GM18873 (cell line): ENCODE results near the gene SLC41A3.

Experiments
- ATAC-seq: cut with Tn5 transposase; IDR thresholded peaks from one replicate; pipeline ENCODE4 v1.9.1; 2021; ENCODE audit warnings: mild to moderate bottlenecking, moderate library complexity, moderate number of reproducible peaks; ENCODE audit not compliant: unreplicated experiment, low FRiP score

The SLC41A3 gene

GRCh38 chr3:126121074-126121473 is 37.1 kb upstream of the SLC41A3 start:
- no peak for ATAC-seq

GRCh38 chr3:126119976-126120375 is 36.1 kb upstream of the SLC41A3 start:
- no peak for ATAC-seq

GRCh38 chr3:126119008-126119675 is 35.2 kb upstream of the SLC41A3 start:
- ATAC-seq = no peak

- ATAC-seq = no peak
Observed at GRCh38 chr3:126118591-126118990, 34.7 kb upstream of the SLC41A3 start.

GRCh38 chr3:126117786-126118185 is 33.9 kb upstream of the SLC41A3 start:
- no peak for ATAC-seq

GRCh38 chr3:126117212-126117611 is 33.3 kb upstream of the SLC41A3 start:
- no peak for ATAC-seq

- ATAC-seq = no peak
Observed at GRCh38 chr3:126116526-126116925, 32.6 kb upstream of the SLC41A3 start.

- ATAC-seq = no peak
Observed at GRCh38 chr3:126114443-126115386, 30.8 kb upstream of the SLC41A3 start.

GRCh38 chr3:126113733-126114442 is 30.0 kb upstream of the SLC41A3 start:
- no peak for ATAC-seq

GRCh38 chr3:126113238-126113555 is 29.3 kb upstream of the SLC41A3 start:
- no peak for ATAC-seq

GRCh38 chr3:126112531-126113237 is 28.8 kb upstream of the SLC41A3 start:
- ATAC-seq = no peak

GRCh38 chr3:126111566-126112475 is 27.9 kb upstream of the SLC41A3 start:
- no peak for ATAC-seq

GRCh38 chr3:126111126-126111551 is 27.2 kb upstream of the SLC41A3 start:
- no peak for ATAC-seq

GRCh38 chr3:126110431-126111125 is 26.7 kb upstream of the SLC41A3 start:
- no peak for ATAC-seq

GRCh38 chr3:126109880-126110235 is 25.9 kb upstream of the SLC41A3 start:
- no peak for ATAC-seq

GRCh38 chr3:126109146-126109879 is 25.4 kb upstream of the SLC41A3 start:
- ATAC-seq = no peak

GRCh38 chr3:126108676-126109050 is 24.7 kb upstream of the SLC41A3 start:
- ATAC-seq = no peak

- ATAC-seq = no peak
Observed at GRCh38 chr3:126107957-126108675, 24.2 kb upstream of the SLC41A3 start.
